Activated CD4-positive, alpha-beta T cell treated with anti-CD3 and anti-CD28 coated beads, Interleukin-2, amount 50 U/mL, for 16 hours (primary cell): ENCODE results near the gene UGT2A2.
"Not testable (repeated sequence)": the region's sequence is repeated elsewhere in the genome, so short reads cannot be mapped to it uniquely, and the experiment has no call there.

Experiments
- DNase-seq: peaks from one replicate; pipeline ENCODE4 v3.0.0-alpha.2; 2020

The UGT2A2 gene

GRCh38 chr4:69639542-69639941 lies at the start of gene UGT2A2:
Gene UGT2A2 (minus strand): TSS chr4:69639642. CDS start chr4:69639640, 2 bp downstream.
- DNase-seq, result no peak

GRCh38 chr4:69684804-69685203 lies 45.4 kb upstream of the UGT2A2 start:
- DNase-seq, result no peak

GRCh38 chr4:69668680-69669079 lies 29.2 kb upstream of the UGT2A2 start:
- DNase-seq, result no peak

- not testable (repeated sequence) for DNase-seq
These were observed 24.6 kb upstream of the UGT2A2 start for GRCh38 chr4:69664009-69664408.

- not testable (repeated sequence) for DNase-seq
These were observed 21.8 kb upstream of the UGT2A2 start for GRCh38 chr4:69661130-69661803.

GRCh38 chr4:69658133-69658532 lies 18.7 kb upstream of the UGT2A2 start:
- DNase-seq, result no peak

GRCh38 chr4:69656653-69657158 lies 17.3 kb upstream of the UGT2A2 start:
- DNase-seq, result no peak

- DNase-seq, result no peak
These were observed 13.7 kb upstream of the UGT2A2 start, which contains the start of gene UGT2A1 for GRCh38 chr4:69653147-69653546. Gene UGT2A1 (minus strand): TSS chr4:69653247. CDS start chr4:69647644, 5,603 bp downstream.

- no peak for DNase-seq
These were observed 11.4 kb upstream of the UGT2A2 start for GRCh38 chr4:69650872-69651271.

GRCh38 chr4:69649629-69650028 lies 10.2 kb upstream of the UGT2A2 start:
- DNase-seq, result no peak

- DNase-seq, result no peak
These were observed 9.8 kb upstream of the UGT2A2 start for GRCh38 chr4:69649207-69649606.

GRCh38 chr4:69642961-69643360 lies 3.5 kb upstream of the UGT2A2 start:
- DNase-seq, result no peak

GRCh38 chr4:69640289-69640688 lies 847 bp upstream of the UGT2A2 start:
- no peak for DNase-seq

- no peak for DNase-seq
These were observed 22.3 kb downstream of the UGT2A2 start for GRCh38 chr4:69617083-69617694.

GRCh38 chr4:69610484-69610883 lies 29.0 kb downstream of the UGT2A2 start:
- DNase-seq, result no peak

- DNase-seq, result no peak
These were observed 38.4 kb downstream of the UGT2A2 start for GRCh38 chr4:69601065-69601464.

GRCh38 chr4:69600013-69600412 lies 39.4 kb downstream of the UGT2A2 start:
- no peak for DNase-seq

GRCh38 chr4:69594382-69594781 lies 45.1 kb downstream of the UGT2A2 start:
- DNase-seq, result no peak

GRCh38 chr4:69591364-69591763 lies 48.1 kb downstream of the UGT2A2 start:
- DNase-seq, result no peak

GRCh38 chr4:69589884-69590283 lies 49.6 kb downstream of the UGT2A2 start:
- no peak for DNase-seq

- DNase-seq, result no peak
These were observed 55.3 kb downstream of the UGT2A2 start for GRCh38 chr4:69584135-69584534.

GRCh38 chr4:69583543-69583942 lies 55.9 kb downstream of the UGT2A2 start:
- DNase-seq, result no peak

- no peak for DNase-seq
These were observed 62.2 kb downstream of the UGT2A2 start for GRCh38 chr4:69577245-69577644.

GRCh38 chr4:69576251-69576877 lies 63.1 kb downstream of the UGT2A2 start:
- DNase-seq, result no peak
